H1 (cell line): Measurements from ENCODE around the gene INPP5A. TPM values are rescaled to one million over a fixed set of nuclear protein-coding genes. Genes with fewer than 3 reads are reported as not detected.

Source experiments
- FOSL1 ChIP-seq: IDR thresholded peaks from 2 replicates; pipeline ENCODE4 v1.6.1; 2011; ENCODE audit warnings: mild to moderate bottlenecking, low read depth, low read length, moderate library complexity; ENCODE audit not compliant: insufficient read depth
- RBBP5 ChIP-seq: IDR thresholded peaks from 2 replicates; pipeline ENCODE4 v1.7.1; 2012; ENCODE audit warnings: low read depth, mild to moderate bottlenecking, inconsistent platforms, low read length, moderate library complexity, borderline replicate concordance
- polyA plus RNA-seq, 7 experiments: library from polyadenylated mRNA; depleted of rRNA in 3 of 7; stranded (reverse) in 5 of 7; unstranded in 2 of 7; fragments of >200 nt in 5 of 7; fragments of 200-250 nt in 2 of 7; gene quantifications; 1 replicate in 5 of 7; 2 replicates in 1 of 7; 4 replicates in 1 of 7; pipeline versions ENCODE4 v1.2.1 to v1.2.3, GENCODE V29; 2011 to 2013; ENCODE audit warnings: missing spikeins in 2 of 7, mixed read lengths in 2 of 7
- total RNA-seq: library from RNA; stranded (reverse); fragmentation: NEBNext Ultra II Directional; extraction: Animal tissue kit (Norgen Biotek cat#: 25700); gene quantifications from 2 replicates; pipeline ENCODE4 v1.2.1, GENCODE V29; 2021

Gene INPP5A
- total and polyA plus RNA-seq, 2 of the 8 experiments (the other 6 are each of a cell fraction or from before 2014, with no cell fraction given), result 19.7 to 27.5 TPM

DNA sequence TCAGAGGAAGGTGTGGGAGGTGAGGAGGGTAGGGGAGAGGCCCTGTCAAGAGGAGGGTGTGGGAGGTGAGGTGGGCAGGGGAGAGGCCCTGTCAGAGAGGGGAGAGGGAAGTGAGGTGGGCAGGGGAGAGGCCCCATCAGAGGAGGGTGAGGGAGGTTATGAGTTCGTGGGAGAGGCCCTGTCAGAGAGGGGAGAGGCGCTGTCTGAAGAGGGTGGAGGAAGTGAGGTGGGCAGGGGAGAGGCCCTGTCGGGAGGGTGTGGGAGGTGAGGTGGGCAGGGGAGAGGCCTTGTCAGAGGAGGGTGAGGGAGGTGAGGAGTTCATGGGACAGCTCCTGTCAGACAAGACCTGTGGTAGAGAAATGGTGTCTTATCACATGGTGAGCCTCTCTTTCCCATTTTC lies 74.4 kb downstream of the INPP5A start (continued):
- TF ChIP-seq FOSL1 (no peak), RBBP5 (no peak)
